HL-60/S4 treated with phorbol 12-myristate 13-acetate at 8.2 ng/mL for 4 days and 3 days (cell line): Measurements from ENCODE around the gene UBTF.

Experiments
- in situ Hi-C: fragments of 300-500 bp; cut with MboI; formaldehyde crosslinking; loops from 2 replicates; pipeline ENCODE4 v1.15.0; 2022; ENCODE audit warnings: low sequenced_read_pairs

The UBTF gene

DNA sequence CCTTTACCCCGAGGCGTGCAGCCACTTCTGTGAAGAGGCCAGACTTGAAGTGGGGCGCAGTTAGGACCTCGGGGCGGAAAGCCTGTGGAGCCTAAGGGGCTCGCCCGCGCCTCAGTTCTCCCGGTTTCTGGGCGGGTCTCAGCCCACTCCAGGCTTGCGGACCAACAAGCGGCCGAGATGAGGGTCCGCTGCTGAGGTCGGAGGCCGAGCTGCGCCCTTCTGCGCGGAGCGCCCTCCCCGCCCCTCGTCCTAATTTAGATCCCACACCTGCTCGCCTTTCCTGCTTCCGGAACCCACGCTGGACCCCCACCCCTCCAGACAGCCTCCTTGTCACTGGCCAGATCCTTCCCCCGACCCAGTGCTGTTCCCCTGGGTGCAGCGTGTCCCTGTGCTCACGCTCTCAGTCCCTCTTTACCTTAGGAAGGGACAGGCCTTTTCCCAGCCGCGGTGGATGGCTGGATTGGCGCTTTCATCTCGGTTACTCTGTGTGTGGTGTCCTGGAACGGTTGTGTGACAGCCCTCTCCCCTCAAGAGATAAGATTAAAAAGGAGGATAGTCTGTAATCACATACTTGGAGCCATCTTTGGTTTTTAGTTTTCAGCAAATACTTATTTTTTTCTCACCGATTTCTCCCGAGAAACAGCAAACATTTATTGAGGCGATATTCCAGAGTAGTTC lies 18.9 kb downstream of the UBTF start:
- in situ Hi-C loops = loop anchor here (25.0 kb wide), 1 partner anchor 312 kb away; the partner anchor contains the start of gene GPATCH8

GRCh38 chr17:44199553-44200477 lies 19.7 kb downstream of the UBTF start, which contains the start of gene ATXN7L3:
TSS of gene ATXN7L3 (minus strand) at chr17:44199884. CDS start at chr17:44198070, 1,814 bp downstream.
- in situ Hi-C loops = loop anchor here (25.0 kb wide), 1 partner anchor 312 kb away; the partner anchor contains the start of gene GPATCH8

DNA sequence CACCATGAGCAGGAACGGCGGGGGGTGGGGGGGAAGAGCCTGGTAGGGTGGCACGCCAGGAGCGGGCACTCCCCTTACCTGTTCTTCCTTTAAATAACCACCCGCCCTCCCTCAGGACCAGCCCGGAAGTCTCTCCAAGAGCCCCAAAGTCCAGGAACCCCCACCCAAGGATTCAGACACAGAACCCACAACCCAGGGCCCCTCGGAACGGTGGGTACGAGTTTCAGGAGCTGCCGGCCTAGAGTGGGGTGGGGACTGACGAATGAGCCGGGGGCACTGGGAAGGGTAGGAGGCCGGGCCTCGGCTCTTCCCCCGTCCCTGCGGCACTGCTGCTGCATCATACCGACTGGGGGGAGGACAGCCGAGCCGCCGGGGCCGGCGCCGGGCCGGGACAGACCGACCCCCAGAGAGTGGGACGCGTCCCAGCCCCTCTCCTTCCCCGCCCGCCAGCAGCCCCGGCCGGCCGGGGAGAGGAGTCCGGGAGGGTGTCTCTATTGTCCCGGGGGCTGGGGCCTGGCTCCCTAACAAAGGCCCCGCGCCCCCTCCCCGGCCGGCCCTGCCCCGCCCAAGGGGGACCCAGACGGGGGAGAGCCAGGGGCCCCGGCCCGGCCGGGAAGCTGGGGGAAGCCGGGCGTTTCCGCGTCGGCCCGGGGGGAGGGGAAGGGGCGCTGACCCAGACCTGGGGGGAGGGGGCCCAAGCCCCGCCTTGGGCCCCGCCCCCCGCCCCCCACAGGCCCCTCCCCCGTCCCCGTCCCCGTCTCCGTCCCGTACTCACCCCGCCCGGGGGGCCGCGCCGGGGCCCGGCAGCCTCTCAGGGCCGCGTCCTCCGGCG lies 20.5 kb downstream of the UBTF start:
- in situ Hi-C loops = no loop called here

DNA sequence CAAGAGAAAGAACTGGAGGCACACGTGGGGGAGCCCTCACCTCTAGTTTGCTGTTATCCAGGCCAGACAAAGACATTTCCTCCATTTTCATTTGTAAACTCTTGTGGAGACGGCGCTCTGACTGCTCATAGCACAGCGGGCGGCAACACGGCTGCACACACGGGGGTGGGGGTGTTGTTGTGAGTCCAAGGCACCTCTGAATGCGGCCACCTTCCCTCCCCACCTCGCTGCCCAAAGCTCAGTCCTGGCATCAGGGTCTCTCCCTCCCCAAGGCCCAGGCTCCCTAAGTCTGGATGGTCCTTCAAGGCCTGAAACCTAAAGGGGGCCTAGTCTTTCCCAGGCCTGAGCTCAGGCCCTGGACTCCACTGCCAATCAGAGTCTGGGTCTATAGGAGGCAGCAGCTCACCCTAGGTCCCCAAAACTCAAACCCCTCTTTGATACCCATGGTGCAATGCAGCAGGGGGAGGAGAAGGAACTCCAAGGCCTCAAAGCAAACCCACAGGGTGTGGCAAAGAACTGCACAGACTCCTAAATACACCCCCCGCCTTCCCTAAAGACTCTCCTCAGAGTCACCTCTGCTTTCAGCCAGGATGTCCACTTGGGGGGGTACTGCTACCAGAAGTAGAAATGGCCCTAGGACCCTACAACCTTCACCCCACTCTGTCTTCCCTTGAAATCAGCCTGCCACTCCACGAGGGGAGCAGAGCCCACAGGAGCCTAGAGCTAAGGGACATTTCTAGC lies 21.3 kb downstream of the UBTF start:
- in situ Hi-C loops = no loop called here

DNA sequence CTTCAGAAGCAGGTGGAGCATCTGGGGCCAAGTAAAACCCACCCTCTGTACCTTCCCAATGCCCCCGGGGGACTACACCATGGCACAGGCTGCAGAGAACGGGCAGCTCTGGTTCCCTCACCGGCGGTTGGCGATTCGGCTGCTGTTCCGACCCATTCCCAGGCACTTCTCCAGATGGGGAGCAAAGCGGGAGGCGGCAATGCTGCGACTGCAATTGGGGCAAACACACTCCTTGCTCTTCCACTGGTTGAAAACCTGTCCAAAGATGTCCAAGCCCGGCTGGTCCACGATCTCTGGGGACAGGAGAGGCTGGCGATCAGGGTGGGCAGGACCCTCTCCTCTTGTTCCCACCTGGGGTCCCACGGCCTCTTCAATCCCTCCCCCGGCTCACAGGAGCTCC lies 22.4 kb downstream of the UBTF start:
- in situ Hi-C loops = no loop called here

GRCh38 chr17:44193326-44194084 lies 26.0 kb downstream of the UBTF start:
- in situ Hi-C loops = no loop called here

DNA sequence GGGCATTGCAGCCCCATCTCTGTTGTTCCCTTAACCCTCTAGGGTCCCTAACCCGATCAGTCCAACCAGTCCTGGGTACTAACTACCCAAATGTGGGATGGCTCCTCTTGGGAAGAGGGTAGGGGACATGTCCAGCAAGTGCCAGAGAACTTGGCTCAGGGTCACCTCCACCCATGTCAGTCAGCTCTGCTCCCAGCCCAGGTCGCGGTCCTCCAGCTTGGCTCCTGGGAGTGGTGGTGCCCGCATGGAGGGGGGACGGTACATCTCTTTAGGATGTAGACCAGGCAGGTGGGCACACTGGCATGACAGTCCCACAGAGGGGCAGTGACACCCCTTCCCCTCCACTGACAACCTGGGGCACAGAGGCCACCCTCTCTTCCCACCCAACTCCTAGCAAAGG lies 26.7 kb downstream of the UBTF start:
- in situ Hi-C loops = no loop called here

- in situ Hi-C loops = no loop called here
Measured at GRCh38 chr17:44191941-44192496, 27.5 kb downstream of the UBTF start.

GRCh38 chr17:44191369-44191768 lies 28.1 kb downstream of the UBTF start:
- in situ Hi-C loops = no loop called here

DNA sequence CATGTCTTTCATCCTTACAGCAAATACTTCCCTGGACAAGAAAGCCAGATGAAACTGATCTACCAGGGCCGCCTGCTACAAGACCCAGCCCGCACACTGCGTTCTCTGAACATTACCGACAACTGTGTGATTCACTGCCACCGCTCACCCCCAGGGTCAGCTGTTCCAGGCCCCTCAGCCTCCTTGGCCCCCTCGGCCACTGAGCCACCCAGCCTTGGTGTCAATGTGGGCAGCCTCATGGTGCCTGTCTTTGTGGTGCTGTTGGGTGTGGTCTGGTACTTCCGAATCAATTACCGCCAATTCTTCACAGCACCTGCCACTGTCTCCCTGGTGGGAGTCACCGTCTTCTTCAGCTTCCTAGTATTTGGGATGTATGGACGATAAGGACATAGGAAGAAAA lies 29.0 kb downstream of the UBTF start:
- in situ Hi-C loops = no loop called here

- in situ Hi-C loops = no loop called here
Measured at GRCh38 chr17:44188576-44189403, 30.7 kb downstream of the UBTF start.

- in situ Hi-C loops = no loop called here
Measured at GRCh38 chr17:44187131-44187899, 32.2 kb downstream of the UBTF start.

GRCh38 chr17:44186307-44187130 lies 33.0 kb downstream of the UBTF start, which contains the start of gene TMUB2:
TSS of gene TMUB2 (plus strand) at chr17:44186972. CDS start at chr17:44187709, 737 bp downstream.
- in situ Hi-C loops = no loop called here

GRCh38 chr17:44184212-44184810 lies 35.2 kb downstream of the UBTF start:
- in situ Hi-C loops = no loop called here

DNA sequence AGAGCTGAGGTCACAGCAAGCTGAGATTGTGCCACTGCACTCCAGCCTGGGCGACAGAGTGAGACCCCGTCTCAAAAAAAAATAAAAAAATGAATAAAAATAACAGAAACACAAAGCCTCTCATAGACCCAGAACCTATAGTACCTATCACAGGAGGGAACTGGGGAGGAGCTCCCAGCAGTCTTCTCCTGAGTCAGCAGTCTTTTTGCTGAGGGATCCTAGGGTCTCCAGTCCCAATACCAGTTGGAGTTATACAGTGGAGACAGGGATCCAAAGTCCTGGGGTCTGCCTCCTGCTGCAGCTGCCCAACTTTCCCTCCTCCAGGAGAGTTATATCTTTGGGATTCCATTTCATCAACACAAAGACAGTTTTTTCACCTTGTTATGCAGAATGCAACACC lies 36.5 kb downstream of the UBTF start:
- in situ Hi-C loops = no loop called here

- in situ Hi-C loops = no loop called here
Measured at GRCh38 chr17:44178133-44178532, 41.3 kb downstream of the UBTF start.
